Fibroblast of skin of left biceps (primary cell): Measurements from ENCODE around the gene TTBK2.
"Not testable (repeated sequence)": the region's sequence is repeated elsewhere in the genome, so short reads cannot be mapped to it uniquely, and the experiment has no call there.

Experiments
- DNase-seq, 2 experiments: peaks; one replicate each; pipeline ENCODE4 v3.0.0-alpha.2; 2013; ENCODE audit warnings: low read depth in 2 of 2

Gene TTBK2

DNA sequence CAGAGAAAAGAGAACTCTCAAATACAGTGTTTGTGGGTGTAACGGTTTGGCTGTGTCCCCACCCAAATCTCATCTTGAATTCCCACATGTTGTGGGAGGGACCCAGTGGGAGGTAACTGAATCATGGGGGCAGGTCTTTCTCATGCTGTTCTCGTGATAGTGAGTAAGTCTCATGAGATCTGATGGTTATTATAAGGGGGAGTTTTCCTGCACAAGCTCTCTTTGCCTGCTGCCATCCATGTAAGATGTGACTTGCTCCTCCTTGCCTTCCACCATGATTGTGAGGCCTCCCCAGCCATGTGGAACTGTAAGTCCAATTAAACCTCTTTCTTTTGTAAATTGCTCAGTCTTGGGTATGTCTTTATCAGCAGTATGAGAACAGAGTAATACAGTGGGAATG, 158.8 kb downstream of the TTBK2 start:
- not testable (repeated sequence) for DNase-seq

DNA sequence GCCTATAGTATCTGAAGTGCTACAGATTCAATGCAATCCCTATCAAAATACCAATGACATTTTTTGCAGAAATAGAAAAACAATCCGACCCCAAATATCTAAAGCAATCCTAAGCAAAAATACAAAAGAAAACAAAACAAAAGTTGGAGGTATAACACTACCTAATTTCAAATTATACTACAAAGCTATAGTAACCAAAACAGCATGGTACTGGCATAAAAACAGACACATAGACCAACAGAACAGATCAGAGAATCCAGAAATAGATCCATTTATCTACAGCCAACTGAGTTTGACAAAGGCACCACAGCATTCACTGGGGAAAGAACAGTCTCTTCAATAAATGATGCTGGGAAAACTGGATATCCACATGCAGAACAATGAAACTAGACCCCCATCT, 159.8 kb downstream of the TTBK2 start:
- no peak for DNase-seq

DNA sequence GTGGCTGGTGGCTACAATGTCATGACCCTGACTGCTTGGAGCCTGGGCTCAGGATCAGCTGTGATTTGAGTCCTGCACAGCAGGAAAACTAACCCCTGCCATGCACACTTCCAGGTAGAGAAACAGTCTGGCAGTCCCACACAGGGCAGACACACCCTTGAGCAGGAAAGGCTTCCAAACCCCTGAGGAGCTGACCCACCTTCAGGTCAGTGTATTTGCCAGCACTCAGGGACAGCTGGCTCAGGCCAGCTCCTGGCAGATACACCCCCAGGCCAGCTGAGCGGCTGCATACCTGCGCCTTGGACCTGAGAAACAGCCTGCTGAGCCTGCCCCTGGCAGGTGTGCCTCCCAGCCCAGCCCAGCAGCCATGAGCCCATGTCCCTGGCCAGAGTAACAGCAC, 161.5 kb downstream of the TTBK2 start:
- no peak for DNase-seq

DNA sequence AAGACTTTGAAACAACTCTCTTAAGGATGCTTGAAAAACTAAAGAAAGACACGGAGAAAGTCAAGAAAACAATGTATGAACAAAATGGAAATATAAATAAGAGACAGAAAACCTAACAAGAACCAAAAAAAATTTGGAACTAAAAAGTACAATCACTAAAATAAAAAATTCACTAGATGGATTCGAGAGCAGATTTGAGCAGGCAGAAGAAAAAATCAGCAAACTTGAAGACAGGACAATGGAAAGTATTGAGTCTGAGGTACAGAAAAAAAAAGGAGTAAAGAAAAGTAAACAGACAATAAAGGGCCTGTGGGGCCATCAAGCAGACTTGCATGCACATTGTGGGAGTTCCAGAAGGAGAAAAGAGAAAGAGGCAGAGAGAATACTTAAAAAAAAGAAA, 170.3 kb downstream of the TTBK2 start:
- no peak for DNase-seq

DNA sequence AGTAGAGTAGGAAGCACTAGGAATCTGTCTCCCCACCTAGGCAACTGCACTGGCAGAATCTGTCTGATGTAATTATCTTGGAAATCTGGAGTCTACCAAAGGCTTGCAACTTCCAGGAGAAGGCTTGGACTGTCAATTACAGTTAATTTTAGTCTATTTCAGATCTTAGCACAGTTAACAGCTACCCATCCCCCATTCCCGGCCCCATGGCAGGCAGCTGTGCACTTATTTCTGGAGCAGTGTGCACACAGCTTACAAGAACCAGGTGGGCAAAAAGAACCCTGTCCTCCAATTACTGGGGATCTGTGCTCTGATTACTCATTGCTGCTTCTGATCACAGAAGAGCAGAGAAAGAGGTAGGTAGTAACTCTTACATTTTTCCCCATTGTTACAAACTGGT, 171.3 kb downstream of the TTBK2 start:
- DNase-seq = no peak

DNA sequence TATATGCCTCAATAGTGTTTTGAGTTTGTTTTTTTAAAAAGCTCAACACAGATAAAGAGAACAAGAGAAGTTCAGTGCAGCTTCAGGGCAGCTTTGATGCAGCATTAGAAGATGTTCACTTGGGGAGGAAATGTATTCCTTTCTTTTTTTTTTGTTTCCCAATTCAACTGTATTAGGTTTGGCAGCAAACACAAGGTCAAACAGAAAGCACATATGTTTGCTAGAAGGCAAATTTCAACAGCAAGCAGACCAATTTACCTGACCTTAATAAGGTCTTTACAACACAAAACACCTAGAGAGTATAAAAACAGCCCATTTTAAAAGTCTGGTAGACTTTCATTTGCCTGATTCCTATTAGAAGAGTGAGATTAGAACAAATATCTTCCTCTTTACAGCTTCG, 176.4 kb downstream of the TTBK2 start:
- DNase-seq = no peak

DNA sequence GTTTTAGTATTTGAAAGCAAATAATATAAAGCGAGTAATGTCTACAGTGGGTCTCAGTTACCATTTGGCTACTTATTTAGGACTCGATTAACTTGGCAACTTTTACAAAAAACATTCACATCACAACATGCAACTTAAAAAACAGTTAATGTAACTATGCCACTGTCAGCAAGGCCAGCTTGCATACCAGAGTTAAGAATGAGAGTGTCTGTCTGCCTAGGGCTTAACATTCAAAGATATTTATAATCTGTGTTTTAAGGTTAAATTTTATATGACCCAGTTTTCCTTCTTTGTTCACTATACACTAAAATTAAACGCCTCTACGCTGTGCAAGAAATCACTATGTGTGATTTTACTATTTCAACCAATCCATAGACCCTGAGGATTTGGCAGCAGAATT, 178.4 kb downstream of the TTBK2 start:
- no peak for DNase-seq

DNA sequence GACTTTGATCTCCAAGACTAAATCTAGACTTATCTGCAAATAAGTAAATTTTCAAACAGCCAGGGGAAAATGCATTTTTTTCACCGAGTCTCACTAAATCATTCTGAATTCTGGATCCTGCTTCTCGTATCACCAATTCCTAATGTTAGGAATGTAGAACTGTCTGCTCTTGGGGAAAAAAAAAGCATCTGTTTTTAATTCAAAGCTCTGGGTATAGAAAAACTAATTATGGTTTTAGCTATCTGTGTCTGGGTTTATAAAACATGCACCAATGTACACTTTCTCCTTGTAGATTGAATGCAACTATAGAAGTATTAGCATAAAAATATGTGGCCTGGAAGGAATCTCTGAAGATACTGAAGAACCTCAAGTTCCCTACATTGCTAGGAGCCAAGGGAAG, 178.9 kb downstream of the TTBK2 start:
- peak; percentile 47 to 59 for DNase-seq

DNA sequence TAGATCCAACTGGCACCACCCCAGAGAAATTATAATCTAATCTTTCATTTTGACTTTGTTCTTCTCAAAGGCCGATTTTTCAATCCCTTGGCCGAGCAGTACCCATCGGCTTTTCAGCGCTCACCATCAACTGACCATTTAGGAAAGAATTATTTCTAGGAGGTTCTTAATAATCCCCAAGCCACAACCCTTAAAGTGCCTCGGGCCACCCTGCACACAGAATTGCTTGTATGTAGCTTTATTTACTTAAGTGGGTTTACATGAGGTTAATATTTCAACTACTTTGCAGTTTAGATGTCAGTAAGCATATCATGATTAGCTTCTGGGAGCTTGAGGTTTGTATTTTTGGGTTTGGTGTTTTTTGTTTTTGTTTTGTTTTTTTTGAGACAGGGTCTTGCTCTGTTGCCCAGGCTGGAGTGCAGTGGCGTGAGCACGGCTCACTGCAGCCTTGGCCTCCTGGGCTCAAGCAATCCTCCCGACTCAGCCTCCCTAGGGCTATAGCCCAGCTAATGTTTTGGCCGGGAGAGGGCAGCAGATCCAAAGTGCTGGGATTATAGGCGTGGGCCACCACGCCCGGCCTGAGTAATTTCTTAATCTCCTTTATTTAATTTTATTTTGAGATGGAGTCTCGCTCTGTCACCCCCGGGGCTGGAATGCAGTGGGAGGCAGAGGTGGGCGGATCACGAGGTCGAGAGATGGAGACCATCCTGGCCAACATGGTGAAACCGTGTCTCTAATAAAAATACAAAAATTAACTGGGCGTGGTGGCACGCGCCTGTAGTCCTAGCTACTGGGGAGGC, 182.8 kb downstream of the TTBK2 start:
- DNase-seq = no peak

DNA sequence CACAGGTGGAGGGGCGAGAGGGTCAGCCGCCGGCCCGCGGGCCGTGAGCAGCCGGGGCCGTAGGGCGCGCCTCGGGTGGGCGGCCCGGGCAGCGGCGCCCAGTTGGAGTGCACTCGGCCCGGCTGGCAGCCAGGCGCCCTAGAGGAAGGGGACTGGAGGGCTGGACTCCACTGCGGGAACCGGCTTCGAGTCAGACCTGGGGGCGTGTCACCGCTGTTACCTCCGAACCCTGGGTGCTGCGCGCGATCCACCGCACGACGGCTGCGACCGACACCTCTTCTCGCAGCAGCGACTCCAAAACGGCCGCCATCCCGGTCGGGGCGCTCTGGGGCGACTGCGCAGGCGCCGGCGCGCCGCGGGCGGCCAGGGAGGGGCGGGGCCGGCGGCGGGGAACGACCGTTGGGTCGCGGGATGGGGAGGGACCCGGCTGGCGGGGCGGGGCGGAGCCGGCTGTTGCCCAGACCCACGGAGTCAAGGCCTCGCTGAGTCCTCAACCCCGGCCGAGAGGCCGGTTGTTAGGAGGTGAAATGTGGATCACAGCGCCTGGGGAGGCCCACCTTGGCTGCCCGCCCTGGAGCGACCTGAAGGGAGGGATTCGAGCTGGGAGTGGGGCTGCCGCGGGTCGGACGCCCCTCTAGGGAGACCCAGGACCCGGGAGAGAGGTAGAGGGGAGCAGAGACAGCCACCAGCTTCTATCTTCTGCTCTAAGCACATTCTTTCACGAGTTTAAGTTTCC, 183.6 kb downstream of the TTBK2 start, which contains the start of gene CDAN1:
Gene CDAN1, minus strand, starts transcription at position 336 of the 736 bp plus-strand sequence. Its CDS starts 26 bp downstream, at position 310.
- DNase-seq = peak; percentile 43 to 47

DNA sequence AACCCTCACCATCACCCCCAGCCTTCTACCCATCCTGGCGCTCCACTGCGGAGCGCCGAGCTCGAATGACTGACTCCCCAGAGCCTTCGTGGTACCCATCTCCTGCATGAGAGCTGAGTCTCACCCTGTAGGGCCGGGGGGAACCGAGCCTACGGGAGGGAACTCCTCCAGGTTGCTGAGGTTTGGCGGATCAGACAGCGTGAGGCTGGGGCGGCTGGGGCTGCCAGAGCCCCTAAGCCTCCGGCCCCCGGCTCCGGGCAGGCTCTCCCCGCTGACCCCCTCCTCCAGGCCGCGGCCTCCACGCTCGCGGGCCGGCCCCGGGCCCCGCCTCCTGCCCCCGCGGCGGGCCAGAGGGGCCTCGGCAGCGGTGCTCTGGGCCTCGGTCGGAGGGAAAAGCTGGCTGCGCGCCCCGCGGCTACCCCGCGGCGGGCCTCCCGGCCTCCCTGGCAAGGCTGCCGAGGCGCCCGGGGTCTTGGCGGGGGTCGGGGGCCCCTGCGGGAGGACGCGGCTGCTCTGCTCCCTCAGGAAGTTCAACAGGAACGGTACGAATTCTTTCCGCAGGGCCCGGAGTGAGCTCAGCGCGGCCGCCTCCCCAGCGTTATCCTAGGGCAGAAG, 184.3 kb downstream of the TTBK2 start:
- DNase-seq = no peak

DNA sequence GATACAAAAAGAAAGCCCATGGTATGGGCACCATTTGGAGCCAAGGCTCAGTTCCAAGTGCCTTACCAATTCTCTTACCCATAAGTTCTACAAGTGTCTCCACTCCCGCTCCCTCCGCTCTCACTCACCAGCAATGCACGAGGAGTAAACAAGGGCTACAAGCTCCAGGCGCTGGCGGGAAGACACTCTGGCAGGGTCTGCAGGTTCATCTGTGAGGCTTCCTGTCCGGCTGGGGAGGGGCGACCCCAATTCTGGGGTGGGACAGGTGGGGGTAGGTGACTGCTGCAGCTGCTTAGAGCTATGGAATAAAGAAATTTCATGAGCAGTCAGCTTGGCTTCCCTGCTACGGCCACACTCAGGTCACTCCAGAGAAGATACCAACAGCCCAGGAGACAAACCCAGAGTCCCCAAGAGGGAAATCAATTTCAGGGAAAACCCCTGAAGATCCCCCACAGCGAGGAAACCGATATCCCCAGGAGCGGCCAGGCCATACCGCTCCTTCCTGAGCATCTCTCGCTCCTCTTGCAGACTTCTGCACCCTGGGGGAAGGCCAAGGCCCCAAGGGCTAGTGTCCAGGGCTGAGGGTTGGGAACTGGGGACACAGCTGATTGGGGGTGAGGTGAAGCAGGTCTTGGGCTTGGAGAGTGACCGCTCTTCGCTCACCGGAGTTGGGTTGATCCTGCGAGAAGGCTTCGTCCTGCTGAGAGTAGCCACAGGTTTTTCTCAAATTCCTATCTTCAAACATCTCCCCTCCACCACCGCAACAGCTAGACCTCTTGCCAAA, 185.0 kb downstream of the TTBK2 start:
- DNase-seq = no peak

DNA sequence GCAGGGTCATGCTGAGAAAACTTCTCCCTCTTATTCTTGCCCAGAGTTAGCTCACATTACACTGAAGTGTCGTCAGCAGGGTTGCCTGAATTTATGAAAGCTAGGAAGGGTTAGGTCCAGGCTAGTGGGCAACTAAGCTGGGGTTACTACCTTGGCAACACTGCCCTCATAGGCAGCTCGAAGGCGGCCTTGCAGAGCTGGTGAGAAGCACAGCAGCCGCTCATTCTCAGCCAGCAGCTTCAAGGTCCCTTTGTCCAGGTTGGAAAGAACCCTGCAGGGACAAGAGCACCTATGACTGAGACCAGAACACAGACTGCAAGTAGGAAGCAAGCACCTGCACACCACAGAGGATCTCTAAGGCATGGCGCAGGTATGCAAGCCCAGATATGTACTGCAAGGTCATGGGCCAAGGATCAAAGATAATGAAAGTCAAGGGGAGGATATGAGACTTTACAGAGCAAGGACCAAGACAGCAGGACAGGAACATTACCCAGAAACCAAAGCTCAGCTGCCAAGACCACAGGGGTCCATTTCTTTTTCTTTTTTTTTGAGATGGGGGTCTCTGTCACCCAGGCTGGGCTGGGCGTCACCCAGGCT, 186.4 kb downstream of the TTBK2 start:
- no peak for DNase-seq

DNA sequence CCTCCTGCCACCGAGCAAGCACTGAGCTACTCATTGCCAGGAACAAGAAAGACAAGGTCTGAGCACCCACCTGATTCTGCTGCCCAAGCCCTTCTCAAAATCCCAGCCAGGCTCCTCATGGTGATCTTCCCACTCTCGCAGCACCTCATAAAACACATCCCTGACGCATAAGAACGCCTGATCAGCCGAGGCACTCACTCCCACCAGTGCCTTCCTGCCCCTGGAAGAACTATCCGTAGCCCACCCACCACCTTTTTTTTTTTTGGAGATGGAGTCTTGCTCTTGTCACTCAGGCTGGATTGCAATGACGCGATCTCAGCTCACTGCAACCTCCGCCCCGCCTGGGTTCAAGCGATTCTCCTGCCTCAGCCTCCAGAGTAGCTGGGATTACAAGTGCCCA, 187.6 kb downstream of the TTBK2 start:
- DNase-seq = no peak

DNA sequence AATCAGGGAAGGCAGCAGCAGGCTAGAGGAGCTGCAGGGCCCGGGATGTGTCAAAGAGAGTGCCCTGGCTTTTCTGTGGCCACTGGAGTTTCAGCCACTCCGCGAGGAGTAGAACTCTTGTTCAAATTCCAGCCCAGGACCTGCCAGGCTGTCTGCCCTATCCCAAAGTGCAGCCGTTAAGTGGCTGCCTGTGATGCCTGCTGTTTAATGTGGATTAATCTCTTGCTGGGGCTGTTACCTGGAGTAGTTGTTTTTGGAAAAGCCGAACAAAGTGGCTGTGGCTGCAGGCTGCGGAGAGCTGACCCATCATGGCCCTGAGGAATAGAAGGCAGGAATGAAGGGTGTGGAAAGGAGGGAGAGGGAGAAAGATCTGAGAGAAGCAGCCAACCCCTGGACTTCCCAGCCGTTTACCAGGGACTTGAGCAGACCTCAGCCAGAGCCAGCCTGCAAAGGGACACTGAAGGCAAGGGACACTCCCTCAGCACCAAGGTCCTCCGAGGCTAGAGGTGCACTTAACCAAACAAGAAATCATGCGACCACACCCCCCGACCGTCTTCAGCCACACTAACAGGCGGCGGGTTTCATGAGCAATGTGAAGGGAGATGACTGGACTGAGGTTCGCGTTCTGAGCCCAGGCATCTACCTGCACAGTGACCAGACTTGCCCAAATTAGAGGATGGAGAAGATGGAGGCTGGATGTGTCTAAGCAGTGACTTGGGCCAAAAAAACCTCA, 188.3 kb downstream of the TTBK2 start:
- DNase-seq = no peak

DNA sequence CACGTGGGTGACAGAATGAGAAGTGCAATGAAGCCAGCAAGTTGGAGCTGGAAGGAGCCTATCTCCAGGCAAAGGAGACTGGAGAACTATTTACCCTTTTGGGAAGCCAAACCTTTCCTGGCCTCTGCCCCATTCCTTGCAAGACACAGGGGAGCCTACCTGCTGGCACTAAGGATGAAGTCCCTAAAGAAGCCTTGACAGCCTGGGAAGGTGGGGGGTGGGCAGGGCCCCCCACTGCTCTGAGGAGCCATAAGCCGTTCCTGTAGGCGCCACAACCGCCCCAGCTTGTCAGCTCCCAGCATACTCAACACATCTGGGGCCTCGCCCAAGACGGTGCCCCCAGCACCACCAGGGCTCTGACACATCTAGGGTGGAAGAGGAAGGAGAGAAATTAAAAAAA, 189.1 kb downstream of the TTBK2 start:
- no peak for DNase-seq

DNA sequence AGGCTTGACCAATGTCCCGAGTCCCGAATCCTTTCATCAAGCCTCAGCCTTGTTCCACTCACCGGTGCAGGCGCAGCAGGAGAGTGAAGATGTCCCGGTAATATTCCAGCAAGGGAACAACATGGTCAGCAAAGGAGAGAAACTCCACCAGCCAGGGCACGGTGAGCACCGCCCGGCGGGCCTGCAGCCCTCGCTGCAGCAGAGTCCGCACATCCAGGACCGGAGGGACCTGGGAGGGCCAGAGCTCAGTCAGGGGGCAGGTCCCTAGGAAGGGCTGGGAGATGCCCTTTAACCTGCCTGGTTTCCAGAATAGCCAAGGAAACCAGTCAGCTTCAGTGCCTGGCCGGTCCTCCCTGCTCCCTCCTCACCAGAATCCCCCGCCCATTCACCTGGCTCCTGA, 190.0 kb downstream of the TTBK2 start:
- no peak for DNase-seq

DNA sequence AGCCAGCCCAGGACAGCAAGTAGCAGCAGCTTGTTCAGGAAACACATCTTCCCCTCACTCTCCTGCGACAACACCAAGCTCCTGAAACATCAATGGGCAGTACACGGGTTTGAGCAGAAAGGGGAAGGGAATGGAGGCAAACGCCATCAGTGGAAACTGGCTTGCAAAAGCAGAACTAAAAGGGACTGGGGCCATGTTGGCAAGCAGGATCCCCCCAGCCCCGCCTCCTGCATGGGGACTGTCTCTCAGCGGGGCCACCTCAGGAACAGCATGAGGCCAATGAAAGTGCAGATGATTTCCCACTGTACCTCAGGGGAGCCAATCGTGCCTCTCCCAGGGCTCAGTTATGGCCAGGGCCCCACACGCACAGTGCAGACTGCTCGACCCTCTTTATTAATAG, 190.4 kb downstream of the TTBK2 start:
- DNase-seq = no peak

DNA sequence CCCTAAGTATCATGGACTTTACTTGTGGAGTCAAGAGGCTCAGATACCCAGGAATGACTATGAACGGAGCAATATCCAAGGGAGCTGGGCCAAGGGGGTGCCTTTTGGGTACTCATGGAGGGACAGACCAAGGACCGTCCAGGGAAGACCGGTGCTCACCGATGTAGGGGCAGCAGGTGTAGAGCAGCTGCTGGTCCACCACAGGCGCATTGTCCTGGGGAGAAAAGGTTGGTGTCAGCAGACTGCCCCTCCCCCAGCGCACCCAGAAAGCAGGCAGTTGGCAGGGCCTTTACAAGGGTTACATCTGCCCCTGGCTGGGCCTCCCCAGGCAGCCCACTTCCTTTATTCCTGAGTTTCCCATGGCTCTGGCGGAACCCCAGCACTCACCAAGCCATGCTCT, 191.2 kb downstream of the TTBK2 start:
- DNase-seq = no peak

DNA sequence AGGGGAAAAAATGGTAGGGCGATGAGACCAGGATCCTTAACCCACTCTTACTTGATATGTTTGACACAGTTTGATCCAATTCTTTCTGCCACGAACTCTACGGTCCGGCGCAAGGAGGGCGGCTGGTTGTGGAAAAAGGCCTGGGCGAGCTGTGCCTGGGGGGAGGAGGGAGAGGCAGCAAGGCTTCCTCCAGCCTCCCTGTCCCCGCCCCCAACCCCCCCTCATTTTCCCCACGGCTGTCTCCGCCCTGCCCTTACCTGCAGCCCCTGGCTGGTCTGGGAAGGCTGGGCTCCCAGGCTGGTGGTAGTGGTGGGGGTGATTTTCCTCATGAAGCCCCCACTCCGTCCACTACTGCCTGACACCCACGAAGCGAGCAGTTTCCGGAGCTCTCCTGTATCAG, 191.6 kb downstream of the TTBK2 start:
- no peak for DNase-seq

DNA sequence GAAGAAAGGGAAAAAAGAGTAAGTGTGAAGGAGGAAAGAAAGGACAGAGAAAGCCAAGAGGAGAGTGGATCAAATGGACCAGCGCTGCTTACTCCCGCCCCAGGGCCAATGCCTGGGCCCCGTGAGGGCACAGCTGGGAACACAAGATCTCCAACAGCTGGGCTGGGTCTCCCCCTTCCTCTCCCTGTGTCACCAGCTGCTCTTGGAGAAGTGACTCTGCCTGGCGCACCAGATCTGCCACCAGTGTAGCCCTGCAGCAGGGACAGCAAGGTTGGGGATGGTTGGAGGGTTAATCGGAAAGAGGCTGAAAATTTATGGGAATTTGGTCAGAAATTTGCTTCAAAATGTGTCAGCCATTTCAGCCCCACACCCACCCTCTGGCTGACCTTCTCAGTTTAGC, 192.0 kb downstream of the TTBK2 start:
- no peak for DNase-seq
